Esophagus squamous epithelium (tissue), 5 donors: ENCODE data around the gene OR7C1. TPM values are rescaled to one million over a fixed set of nuclear protein-coding genes. Genes with fewer than 3 reads are reported as not detected.

Experiments used
- DNase-seq: peaks from one replicate; lab custom pipeline; 2025; lab: John Stamatoyannopoulos, UW
- H3K27ac ChIP-seq, 4 donors: fragments of 200-600 bp; sonication (generic); one replicate each; pipeline ENCODE4 v1.5.1; 2016 to 2019; ENCODE audit warnings: mild to moderate bottlenecking in 1 of 4
- H3K27me3 ChIP-seq, 4 donors: fragments of 200-600 bp; sonication (generic); 1 replicate in 3 of 4; 2 replicates in 1 of 4; pipeline versions ENCODE4 v1.5.1 to v1.6.0; 2017 to 2021; ENCODE audit warnings: antibody characterized with exemption in 1 of 4
- H3K36me3 ChIP-seq, 3 donors: fragments of 200-600 bp; sonication (generic); one replicate each; pipeline ENCODE4 v1.5.1; 2016 to 2019
- H3K4me1 ChIP-seq, 3 donors: fragments of 200-600 bp; sonication (generic); one replicate each; pipeline ENCODE4 v1.5.1; 2017 to 2019
- H3K4me3 ChIP-seq, 4 donors: fragments of 200-600 bp; sonication (generic); 1 replicate in 3 of 4; 2 replicates in 1 of 4; pipeline ENCODE4 v1.5.1; 2016 to 2019; ENCODE audit warnings: mild to moderate bottlenecking in 2 of 4, moderate library complexity in 1 of 4
- H3K9me3 ChIP-seq, 3 donors: fragments of 200-600 bp; sonication (generic); one replicate each; pipeline ENCODE4 v1.5.1; 2016 to 2019
- POLR2A ChIP-seq, 4 donors: fragments of 450-650 bp; IDR thresholded peaks; one replicate each; pipeline ENCODE4 v1.6.1; 2017; ENCODE audit warnings: antibody characterized with exemption in 4 of 4, mild to moderate bottlenecking in 4 of 4, moderate library complexity in 3 of 4
- WGBS, 2 donors: methylation state at CpG; one replicate each; pipeline ENCODE4 v1.1.5; 2018; 5-methylcytosine and 5-hydroxymethylcytosine counted together
- intact Hi-C: fragments of 100-400 bp; cut with DNase I; formaldehyde crosslinking; loops from one replicate; pipeline ENCODE4 v1.15.0; 2022
- total RNA-seq, 4 donors: library from RNA; depleted of rRNA; stranded (reverse); fragments of >200 nt; gene quantifications; one replicate each; pipeline ENCODE4 v1.1.0, GENCODE V29; 2016
- TF ChIP-seq, protein P1 (sequence below), 6 experiments: fragments of 450-650 bp in 4 of 6; fragments of 200-600 bp in 2 of 6; sonication (generic) in 2 of 6; IDR thresholded peaks; one replicate each; pipeline ENCODE4 v1.5.1; 2016 to 2019; ENCODE audit warnings: antibody characterized with exemption in 6 of 6, mild to moderate bottlenecking in 4 of 6, moderate library complexity in 4 of 6
- donor health status: DM: yes; HTN: yes; CAD: no.

The OR7C1 gene
- total RNA-seq, 4 donors from 2014 or later: not detected

DNA sequence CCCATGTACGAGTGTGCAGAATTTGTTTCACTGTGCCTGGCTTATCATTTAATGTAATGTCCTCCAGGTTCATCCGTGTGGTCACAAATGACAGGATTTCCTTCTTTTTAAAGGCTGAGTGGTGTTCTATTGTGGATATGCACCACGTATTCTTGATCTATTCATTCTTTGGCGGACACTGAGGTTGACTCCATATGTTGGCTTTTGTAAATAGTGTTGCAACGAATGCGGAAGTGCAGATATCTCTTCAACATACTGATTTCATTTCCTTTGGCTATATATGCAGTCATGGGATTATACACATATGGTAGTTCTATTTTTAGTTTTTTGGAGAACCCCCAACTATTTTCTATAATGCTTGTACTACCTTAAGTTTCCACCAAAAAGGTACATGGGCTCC is 13.0 kb downstream of the OR7C1 start:
- H3K9me3 ChIP-seq: peaks cover 0 to 5% (median 0%) of the 10 kb centered on the region in 3 donors
- H3K36me3 ChIP-seq: no peaks in the 10 kb centered on the region
- H3K4me3 ChIP-seq: no peak overlapping the region
- WGBS, 2 donors: 47 to 52% methylated on average over 6 of the region's 6 CpGs
- DNase-seq: no peak
- H3K27me3 ChIP-seq: peaks cover 0 to 12% (median 0%) of the 10 kb centered on the region in 4 donors
- no peak overlapping the region for H3K27ac ChIP-seq
- intact Hi-C loops: no loop called here
- TF ChIP-seq, protein P1, sequence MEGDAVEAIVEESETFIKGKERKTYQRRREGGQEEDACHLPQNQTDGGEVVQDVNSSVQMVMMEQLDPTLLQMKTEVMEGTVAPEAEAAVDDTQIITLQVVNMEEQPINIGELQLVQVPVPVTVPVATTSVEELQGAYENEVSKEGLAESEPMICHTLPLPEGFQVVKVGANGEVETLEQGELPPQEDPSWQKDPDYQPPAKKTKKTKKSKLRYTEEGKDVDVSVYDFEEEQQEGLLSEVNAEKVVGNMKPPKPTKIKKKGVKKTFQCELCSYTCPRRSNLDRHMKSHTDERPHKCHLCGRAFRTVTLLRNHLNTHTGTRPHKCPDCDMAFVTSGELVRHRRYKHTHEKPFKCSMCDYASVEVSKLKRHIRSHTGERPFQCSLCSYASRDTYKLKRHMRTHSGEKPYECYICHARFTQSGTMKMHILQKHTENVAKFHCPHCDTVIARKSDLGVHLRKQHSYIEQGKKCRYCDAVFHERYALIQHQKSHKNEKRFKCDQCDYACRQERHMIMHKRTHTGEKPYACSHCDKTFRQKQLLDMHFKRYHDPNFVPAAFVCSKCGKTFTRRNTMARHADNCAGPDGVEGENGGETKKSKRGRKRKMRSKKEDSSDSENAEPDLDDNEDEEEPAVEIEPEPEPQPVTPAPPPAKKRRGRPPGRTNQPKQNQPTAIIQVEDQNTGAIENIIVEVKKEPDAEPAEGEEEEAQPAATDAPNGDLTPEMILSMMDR (IDR thresholded peaks at IDR 0.05): no peak
- TF ChIP-seq POLR2A (IDR thresholded peaks at IDR 0.05): no peak
- H3K4me1 ChIP-seq: no peaks in the 10 kb centered on the region

DNA sequence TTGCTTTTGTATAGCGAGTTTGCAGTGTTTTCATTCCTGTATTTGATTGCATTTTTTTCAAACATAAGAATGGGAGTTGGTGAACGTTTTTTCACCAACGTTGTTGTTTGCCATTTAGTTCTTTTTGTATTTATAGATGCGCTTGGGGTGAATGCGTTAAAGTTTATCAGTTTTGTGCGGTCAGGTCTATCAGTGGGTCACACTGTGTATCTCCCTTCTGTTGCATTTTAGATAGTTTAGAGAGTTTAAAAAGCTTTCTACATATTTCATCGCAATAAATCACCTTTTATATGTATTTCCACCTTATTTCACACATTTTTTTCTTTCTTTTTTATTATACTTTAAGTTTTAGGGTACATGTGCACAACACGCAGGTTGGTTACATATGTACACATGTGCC is 16.4 kb downstream of the OR7C1 start:
- intact Hi-C loops: no loop called here
- DNase-seq: no peak
- Histone ChIP-seq H3K9me3 (no peaks in the 10 kb centered on the region), H3K27me3 (no peaks in the 10 kb centered on the region), H3K36me3 (no peaks in the 10 kb centered on the region), H3K27ac (no peak overlapping the region), H3K4me3 (no peak overlapping the region), H3K4me1 (no peaks in the 10 kb centered on the region)
- TF ChIP-seq POLR2A (IDR thresholded peaks at IDR 0.05): no peak
- TF ChIP-seq, protein P1 (IDR thresholded peaks at IDR 0.05): no peak
- WGBS, 2 donors: 70 to 71% methylated on average over 8 of the region's 8 CpGs

- H3K9me3 ChIP-seq: no peaks in the 10 kb centered on the region
- no peaks in the 10 kb centered on the region for H3K36me3 ChIP-seq
- no peaks in the 10 kb centered on the region for H3K27me3 ChIP-seq
- no peak for DNase-seq
- H3K4me1 ChIP-seq: no peaks in the 10 kb centered on the region
- no peak overlapping the region for H3K4me3 ChIP-seq
- intact Hi-C loops: no loop called here
- TF ChIP-seq, protein P1 (IDR thresholded peaks at IDR 0.05): no peak
- TF ChIP-seq POLR2A (IDR thresholded peaks at IDR 0.05): no peak
- 29 to 66% methylated on average over 2 to 3 of the region's 3 CpGs for WGBS, 2 donors
- no peak overlapping the region for H3K27ac ChIP-seq
Observed at GRCh38 chr19:14817052-14817451, 17.9 kb downstream of the OR7C1 start.

DNA sequence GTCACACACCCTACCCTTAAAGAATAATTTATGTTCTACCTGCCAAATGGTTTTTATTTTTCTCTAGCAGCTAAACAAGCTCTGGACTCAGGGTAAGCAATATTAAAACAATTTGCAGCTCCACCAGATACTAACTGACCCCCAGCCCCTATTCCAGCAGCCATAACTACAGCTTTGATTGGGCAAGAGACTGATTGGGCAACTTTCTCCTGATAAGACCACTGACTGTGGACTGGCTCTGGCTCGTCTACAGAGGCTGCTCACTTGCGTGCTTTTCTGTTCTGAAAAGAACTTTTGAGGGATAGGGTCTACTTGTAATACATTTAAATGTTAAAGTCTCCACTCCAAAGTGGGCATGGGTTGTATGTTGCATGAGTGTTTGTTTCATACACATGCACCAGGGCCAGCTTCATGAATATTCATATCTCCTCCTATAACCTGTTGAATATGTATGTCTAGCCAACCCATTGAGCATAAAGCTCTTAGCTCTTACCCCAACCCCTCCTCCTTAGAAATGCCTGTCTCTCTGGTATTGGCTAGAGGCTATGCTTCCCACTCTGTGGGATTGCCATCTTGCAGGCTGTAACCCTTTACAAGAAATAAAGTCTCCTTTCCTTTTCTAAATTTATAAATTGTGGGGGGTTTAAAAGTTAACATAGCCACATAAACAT is 19.9 kb downstream of the OR7C1 start:
- no peaks in the 10 kb centered on the region for H3K4me1 ChIP-seq
- intact Hi-C loops: no loop called here

More for the DNA sequence above, 19.9 kb downstream of the OR7C1 start:
- Histone ChIP-seq H3K36me3 (no peaks in the 10 kb centered on the region), H3K27me3 (no peaks in the 10 kb centered on the region), H3K27ac (no peak overlapping the region), H3K4me3 (no peak overlapping the region), H3K9me3 (no peaks in the 10 kb centered on the region)
- no peak for DNase-seq
- TF ChIP-seq, protein P1 (IDR thresholded peaks at IDR 0.05): no peak
- no peak for TF ChIP-seq POLR2A (IDR thresholded peaks at IDR 0.05)
- 64 to 79% methylated on average over 2 of the region's 2 CpGs for WGBS, 2 donors
